ENCODE data around the gene CNRIP1.

Gene CNRIP1

GRCh38 chr2:68293755-68294154 lies 26.0 kb downstream of the CNRIP1 start:
- TF ChIP-seq CTCF (IDR thresholded peaks at IDR 0.05; ENCODE audit: low read length, missing control alignments) = no peak

DNA sequence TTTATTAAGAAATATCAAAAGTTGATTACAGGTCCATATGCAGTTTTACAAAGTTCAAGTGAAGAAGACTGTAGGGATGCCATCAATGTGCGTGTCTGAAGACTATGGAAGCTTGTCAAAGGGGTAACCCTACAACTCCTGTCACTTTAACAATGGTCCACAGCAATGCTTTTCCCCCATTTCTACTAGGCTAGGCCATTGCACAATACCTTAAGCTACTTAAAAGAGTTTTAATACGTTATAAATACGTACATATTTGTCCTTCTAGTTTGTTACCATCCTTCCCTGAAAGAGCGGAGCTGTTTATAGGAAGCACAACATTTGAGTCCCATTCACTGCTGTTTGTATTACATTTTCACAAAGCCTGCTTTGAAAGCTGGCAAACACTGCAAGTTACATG lies 26.7 kb downstream of the CNRIP1 start:
- H3K4me3 ChIP-seq (replicated peaks; ENCODE audit: low read depth, low read length) = no peak overlapping the region
- no peak for TF ChIP-seq CTCF (IDR thresholded peaks at IDR 0.05; ENCODE audit: low read length, missing control alignments)

More at GRCh38 chr2:68293755-68294154, 26.0 kb downstream of the CNRIP1 start:
- no peak overlapping the region for H3K4me3 ChIP-seq (replicated peaks; ENCODE audit: low read depth, low read length)
- no peak for DNase-seq (ENCODE audit: low read depth)

DNA sequence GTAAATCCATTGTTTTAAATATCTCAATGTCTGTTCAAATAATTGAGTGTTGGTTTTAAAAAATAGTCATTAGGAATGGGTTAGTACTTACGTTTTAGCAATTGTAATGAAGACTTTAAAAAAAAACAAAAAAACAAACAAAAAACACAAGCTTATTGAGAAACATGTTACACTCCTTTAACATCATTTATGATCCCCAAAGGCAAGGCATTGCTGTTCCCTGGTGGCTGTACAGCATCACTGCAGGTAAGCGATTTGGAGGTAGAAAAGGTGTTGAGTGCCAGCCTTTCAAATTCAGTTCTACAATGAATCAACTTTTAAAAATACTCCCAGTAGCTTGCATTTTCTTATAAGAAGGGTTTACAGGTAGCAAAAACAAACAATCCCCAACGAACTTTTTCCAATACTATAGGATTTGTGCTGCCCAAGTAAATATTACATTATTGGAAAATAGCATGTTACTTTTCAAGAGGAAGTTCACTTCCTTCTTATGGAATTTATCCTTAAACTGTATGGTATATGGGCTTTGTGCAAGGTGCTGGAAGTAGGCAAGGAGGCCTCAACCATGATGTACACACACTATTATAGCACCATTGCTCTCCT lies 27.5 kb downstream of the CNRIP1 start:
- H3K4me3 ChIP-seq (replicated peaks; ENCODE audit: low read depth, low read length) = no peak overlapping the region
- TF ChIP-seq CTCF (IDR thresholded peaks at IDR 0.05; ENCODE audit: low read length, missing control alignments) = peak; percentile 84
- DNase-seq (ENCODE audit: low read depth) = peak; percentile 56

More for the DNA sequence above, 26.7 kb downstream of the CNRIP1 start:
- DNase-seq (ENCODE audit: low read depth) = no peak

DNA sequence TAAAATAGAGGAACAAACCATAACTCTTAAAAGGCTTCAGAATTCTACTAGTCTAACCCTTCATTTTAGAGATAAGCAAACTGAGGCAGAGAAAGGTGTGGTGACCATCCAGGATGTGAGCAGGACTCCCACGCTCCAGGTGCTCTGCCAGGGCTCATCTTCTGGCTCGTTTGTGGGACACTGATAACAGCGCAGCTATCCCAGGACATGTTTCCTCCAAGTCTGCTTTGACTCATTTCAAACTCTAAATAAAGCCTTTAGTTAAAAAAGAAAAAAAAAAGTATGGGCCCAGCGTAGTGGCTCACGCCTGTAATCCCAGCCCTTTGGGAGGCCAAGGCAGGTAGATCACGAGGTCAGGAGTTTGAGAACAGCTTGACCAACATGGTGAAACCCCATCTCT lies 28.4 kb downstream of the CNRIP1 start:
- H3K4me3 ChIP-seq (replicated peaks; ENCODE audit: low read depth, low read length) = no peak overlapping the region
- DNase-seq (ENCODE audit: low read depth) = no peak
- TF ChIP-seq CTCF (IDR thresholded peaks at IDR 0.05; ENCODE audit: low read length, missing control alignments) = no peak

GRCh38 chr2:68290901-68291300 lies 28.8 kb downstream of the CNRIP1 start:
- no peak for TF ChIP-seq CTCF (IDR thresholded peaks at IDR 0.05; ENCODE audit: low read length, missing control alignments)

GRCh38 chr2:68287580-68288441 lies 31.9 kb downstream of the CNRIP1 start:
- no peak overlapping the region for H3K4me3 ChIP-seq (replicated peaks; ENCODE audit: low read depth, low read length)
- TF ChIP-seq CTCF (IDR thresholded peaks at IDR 0.05; ENCODE audit: low read length, missing control alignments) = no peak
- DNase-seq (ENCODE audit: low read depth) = peak; percentile 55

More at GRCh38 chr2:68290901-68291300, 28.8 kb downstream of the CNRIP1 start:
- H3K4me3 ChIP-seq (replicated peaks; ENCODE audit: low read depth, low read length) = no peak overlapping the region
- DNase-seq (ENCODE audit: low read depth) = no peak

Measured in fibroblast of pulmonary artery (primary cell).